OCI-M2 (cell line): ENCODE data around the gene HS1BP3.

Source experiments
- DNase-seq: peaks from one replicate; lab custom pipeline; 2025; ENCODE audit not compliant: unreplicated experiment; lab: John Stamatoyannopoulos, UW

HS1BP3 gene

DNA sequence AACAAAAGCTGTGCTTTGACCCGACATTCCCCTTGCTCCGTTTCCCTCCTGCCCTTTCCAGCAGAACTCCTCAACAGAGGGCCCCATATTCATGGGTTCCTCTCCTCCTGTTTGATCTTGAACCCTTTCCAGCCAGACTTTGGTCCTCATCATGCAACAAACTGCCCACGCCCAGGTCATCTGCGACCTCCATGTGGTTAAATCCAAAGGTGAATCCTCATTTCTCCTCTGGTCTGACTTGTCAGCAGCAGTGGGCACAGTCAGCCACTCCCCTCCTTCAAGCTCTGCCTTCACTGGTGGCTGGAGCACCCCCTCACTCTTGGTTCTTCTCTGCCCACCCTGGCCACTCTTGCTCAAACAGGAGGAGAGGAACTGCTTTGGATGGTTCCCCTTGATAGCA is 2.7 kb downstream of the HS1BP3 start:
- no peak for DNase-seq

DNA sequence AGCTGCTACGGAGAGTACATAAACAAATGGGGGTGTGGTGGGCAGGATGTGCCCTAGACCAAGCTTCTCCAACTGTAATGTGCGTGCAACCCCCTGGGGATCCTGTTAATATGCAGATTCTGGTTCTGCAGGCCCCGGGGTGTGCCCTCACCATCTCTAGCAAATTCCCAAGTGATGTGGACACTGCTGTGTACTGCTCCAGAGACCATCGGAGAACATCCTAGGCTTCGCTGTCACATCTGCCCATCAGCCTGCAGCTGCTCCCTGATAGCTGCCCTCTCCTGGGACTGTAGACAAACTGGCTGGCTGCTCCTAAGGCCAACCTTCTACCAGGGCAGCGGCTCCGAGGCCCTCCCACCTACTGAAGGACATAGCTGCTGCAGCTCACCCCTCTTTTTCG is 3.2 kb downstream of the HS1BP3 start:
- no peak for DNase-seq

DNA sequence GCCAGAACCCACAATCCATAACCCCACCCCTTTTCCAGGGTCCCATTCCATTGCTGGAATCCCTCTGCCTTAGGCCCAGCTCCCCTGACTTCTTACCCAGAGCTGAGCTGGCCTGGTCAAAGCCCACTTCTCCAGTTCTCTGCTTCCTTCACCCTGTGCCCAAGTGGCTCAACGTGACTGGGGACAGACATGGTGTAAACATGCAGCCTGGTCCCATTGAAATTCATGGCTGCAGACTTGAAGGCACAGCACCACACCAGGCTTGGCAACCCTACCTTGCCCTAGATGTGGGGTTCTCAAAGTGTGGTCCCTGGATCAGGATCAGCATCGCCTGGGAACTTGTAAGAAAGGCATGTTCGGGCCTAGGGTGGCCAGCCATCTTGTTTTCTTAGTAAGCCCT is 3.7 kb downstream of the HS1BP3 start:
- no peak for DNase-seq

DNA sequence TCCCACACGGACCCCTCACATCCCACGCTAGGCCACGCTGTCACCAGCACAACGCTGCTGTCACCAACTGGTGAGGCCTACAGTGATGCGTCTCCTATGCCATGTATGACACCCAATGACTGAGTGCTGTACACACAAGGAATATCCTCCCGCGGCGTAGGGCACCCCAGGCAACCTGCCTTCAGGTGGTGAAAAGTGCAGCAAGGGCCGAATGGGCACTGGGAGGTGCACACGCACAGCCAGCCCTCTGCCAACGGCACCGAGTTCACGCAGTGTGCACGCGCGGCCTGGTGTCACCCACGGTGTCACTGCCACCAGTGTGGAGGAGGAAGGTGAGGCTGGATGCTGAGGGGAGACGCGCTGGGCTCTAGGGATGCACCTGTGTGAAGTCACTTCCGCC is 4.5 kb downstream of the HS1BP3 start:
- no peak for DNase-seq

DNA sequence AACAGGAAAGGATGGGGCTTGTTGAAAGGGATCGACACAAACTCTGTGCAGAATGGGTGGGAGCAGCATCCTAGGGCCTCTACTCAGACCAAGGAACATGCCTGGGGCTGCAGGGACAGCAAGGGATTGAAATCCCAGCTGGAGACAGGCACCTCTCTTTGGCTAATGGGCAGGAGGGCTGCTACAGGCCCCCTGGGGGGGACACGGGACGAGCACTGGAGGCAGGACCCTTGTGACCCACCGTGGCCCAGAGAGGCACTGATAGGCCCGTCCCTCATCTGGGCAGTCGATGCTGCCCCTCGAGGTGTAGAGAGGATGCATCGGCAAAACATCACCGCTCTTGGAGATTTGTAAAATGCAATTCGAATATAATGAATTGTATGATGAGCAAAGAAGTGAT is 5.1 kb downstream of the HS1BP3 start:
- no peak for DNase-seq

DNA sequence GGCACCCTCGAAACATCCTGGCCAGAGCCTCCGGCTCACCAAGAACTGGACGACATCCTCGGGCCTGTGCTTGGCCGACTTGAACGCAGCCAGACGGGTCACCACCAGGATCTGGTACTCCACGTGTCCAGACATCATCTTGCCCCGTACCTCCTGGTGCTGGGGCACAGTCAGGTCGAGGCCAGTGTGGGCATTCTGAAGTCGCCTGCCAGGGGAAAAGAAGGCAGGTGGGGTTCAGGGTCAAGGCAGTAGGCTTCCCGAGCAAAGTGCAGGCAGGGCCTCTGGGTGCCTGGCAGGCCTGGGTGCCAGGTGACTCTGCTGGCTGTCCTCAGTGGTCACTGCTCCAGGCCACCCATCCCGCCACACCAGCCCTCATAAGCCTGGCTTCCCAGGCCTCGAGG is 5.6 kb downstream of the HS1BP3 start:
- DNase-seq: no peak

DNA sequence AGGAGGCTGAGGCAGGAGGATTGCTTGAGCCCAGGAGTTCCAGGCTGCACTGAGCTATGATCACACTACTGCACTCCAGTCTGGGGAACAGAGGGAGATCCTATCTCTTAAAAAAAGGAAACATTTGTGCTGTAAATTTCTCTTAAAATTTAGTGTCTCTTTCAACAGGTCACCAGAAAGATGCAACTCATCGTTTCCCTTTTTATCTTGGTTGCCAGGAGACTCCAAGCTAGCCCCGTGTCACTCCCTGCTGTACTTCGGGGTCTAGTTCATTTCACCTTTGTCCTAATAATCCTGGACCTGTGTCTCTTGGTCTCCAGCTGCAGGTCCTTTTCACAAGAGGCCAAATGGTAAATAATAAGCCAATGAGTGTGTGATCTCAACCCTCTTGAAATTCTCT is 7.1 kb downstream of the HS1BP3 start:
- no peak for DNase-seq

DNA sequence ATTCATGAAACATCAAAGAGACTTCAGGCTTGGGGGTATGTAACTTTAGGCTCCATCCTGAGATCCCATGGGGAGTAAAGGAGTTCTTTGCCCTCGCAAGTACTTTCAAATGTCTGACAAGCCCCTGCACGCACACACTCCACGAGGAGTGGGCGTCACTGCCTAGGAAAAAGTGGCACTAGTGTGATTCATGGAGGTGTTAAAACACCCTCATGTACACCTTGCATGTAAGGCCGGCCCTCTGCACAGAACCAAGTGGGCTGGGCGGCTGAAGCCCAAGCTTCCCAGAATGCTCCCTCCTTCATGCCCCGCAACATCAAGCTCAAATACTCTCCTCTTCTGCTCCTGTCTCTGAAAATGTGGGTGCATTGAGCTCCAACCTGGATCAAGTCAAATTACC is 7.8 kb downstream of the HS1BP3 start:
- DNase-seq: no peak

DNA sequence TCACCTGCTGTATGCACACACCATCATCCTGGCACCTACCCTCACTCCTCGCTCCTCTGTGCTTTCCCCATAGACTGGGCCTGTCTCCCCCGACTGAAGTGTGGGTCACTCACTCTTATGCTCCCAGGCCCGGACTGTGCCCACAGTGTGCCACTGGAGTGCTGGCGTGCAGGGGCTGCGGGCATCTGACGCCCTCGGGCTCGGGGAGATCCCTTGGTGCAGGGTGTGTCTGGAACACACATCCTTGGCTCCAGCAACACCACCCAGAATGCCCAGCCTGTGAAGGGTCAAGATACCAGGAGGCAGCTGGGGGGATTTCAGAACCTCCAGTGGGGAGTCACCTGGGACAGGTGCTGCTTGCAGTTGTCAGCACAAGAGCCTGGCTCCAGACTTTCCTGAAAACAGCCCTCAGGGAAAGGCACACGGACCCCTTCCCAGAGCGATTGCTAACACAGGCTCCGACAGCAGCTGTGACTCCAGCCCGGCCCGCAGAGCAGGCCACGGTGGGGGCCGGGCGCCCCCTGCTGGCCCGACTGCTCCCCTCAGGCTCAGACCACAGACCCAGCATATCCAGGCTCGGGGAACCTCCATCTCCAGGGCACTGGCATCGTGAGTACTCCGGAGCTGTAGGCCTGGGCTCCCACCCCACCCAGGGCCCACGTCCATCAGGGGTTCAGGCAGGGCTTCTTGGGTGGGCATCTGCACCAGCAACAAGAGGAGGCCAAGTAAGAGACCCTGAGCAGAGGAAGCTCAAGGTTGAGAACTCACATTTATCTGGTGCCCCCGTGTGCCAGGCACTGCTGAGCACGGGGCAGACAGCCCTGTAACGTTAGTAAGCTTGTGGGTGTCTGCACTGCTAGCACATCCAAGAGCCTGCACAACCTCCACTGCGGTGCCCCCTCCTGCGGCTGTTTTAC is 8.6 kb downstream of the HS1BP3 start:
- DNase-seq: no peak

DNA sequence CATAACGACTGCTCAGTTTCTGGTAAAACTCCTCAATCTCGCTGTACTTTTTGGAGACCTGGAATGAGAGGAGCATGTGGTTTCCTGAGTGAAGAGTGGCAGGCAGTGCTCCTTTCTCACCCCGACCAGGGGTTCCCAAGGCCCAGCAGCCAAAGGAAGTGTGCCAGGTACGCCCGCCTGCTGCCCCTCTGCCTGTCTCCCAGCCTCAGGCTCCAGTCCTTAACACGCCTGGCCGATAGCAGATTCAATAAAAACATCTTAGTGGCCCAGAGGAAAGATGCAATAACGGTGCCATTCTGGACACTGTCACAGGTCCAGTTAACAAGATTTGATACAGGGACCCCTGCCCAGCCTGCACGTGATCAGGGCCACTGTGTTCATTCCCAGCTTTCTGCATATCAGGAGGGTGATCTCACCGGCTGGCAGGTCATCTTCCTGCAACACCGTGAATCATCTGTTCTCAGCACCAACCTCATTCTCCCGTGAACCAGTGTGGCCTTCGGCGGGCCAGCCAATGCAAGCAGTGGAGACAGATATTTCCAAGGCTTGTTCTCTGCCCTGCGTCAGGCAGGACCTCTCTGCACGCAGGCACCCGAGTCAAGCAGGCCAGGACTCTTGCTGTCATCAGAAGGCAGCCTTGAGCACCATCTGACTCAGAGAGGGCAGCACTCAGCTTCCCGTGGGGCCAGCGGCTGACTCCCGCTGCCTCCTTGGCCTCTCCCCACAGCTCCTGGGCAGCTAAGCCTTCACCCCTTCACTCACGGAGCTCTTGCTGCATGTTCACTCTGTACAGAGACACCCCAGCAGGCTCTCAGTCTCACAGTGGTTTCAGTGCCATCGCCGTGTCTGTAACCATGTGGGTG is 9.5 kb downstream of the HS1BP3 start:
- no peak for DNase-seq

DNA sequence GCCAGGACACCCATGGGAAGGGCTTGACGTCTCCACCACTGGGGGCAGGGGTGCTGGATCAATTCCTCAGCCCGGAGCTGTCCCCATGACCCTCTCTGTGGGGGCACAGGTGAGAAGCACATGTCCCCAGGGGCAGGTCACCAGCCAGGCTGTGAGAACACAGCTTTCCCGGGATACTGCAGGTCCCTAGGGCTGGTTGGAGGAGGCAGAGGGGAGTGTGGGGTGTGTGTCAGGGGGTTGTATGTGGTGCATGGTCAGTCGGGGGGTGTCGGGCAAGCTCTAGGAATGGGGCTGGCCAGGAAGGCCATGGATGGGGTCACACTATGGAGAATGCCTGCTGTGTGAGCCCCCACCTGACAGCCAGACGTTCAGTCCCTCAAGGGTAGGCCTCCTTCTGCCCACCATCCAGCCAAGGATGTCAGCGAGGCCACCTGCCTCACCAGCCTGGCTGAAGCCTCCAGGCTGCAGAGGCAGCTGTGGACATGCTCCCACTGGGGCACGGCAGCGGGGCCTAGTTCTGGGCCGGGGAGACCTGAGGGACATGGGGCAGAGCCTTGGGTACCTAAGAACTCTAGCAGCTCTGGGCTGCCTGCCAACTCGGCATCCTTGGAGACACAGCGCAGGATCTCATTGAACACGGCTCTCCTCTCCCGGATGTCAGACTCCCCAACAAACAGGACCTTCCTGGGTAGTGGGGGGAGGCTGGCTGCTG is 10.3 kb downstream of the HS1BP3 start:
- DNase-seq: no peak

DNA sequence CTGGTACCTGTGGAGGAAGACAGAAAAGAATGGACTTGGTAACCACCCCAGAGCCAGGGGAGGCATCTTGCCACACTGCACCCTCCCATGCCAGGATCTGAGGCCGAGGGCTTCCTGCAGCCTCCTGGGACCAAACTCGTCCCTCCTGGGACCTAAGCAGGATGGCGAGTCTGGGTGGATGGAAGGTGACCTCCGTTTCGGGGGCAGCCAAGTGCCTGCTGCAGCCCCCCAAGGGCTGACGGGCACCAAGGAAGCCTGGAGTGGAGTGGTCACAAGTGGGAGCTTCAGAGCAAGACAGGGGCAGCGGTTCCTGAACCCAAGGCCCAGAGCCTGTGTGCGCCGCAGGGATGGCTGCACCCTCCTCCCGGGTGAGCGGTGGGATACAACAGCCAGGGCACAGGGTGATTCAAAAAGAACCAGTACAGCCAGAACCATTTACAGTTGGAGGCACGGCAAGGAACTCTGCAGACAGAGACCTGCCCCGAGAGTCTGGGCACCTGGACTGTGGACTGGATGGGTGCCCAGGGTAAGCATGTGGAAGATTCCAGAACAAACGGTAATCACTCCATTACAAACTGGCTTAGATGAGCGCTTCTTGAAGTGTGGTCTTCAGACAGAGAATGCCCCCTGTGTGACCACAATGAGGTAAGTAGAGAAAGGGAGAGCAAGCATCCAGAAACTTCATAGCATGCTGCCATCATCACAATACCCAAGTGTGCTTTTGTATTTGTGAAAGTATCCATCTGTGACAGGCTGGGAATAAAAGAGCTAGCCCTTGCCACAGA is 12.1 kb downstream of the HS1BP3 start:
- DNase-seq: no peak

DNA sequence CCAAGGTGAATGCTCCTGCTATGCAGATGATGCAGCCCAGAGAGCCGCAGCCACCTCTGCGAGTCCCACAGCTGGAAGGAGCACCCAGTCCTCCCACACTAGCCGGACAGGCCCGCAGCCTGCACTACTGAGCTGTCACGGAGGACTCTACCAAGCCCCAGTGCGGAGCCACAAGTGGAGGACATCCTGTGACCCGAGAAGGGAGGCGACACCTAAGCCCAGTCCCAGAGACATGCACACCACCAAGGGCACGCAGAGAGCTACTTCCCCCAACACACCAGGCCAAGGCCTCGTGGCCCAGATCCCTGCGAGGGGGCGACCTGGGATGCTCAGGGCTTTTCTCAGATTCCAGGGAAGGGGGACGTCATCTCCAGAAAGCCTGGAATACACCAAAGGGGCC is 12.9 kb downstream of the HS1BP3 start:
- no peak for DNase-seq

DNA sequence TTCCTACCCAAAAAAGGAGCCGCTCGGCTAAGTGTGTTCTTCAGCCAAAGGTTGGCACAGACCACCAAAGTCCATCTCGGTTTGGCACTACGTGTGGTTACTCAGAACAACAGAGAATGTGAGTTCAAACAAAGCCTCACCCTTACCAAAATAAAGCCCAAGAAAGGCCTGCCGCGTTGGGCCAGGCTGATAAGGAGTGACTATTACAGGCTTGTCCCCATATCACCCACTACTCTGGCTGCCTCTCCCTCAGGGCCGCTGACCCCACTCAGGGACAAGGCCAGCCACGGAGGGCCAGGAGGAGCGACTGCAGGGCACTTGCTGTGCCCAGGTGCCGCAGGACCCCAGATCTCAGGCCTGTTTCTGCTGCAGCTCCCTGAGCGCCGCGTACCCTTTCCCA is 13.8 kb downstream of the HS1BP3 start:
- no peak for DNase-seq

DNA sequence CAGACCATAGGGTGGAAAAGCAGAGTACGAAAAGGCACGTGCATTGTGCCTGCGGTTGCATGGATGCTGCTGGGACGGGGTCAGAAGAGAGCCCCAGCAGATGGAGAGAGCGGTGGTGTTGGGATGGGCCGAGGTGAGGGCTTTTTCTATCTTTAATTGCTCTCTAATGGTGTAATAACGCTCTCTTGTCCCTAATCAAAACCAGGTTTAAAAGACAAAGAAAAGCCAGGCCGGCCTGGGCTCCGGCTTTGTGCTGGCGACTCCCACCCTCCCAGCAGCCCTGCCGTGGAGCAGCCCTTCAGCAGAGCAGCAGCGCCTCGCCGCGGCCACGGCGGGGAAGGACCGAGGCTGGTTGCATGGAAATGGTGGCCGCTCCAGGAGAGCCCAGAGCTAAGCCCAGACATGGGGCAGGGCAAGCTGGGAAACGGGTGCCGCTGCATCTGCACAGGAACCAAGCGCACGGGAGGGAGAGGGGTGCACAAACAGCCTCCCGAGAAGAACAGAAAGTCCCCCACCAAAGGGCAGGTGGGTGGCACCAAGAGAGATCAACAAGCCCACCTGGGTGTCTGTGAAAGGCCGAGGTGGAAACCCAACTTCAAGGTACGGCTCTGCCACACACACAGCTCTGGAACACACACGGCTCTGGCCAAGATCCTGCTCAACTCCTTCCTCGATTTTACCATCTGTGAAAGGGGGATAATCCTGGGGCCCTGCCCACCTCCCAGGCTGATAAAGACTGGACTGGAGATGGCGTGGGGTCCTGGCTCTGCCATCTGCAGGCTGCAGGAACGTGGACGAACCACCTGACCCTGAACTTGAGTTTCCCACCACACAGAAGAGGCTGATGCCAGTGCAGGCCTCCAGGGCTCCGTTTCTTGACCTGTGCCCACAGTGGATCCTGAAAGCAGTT is 15.0 kb downstream of the HS1BP3 start:
- DNase-seq: peak; percentile 25

DNA sequence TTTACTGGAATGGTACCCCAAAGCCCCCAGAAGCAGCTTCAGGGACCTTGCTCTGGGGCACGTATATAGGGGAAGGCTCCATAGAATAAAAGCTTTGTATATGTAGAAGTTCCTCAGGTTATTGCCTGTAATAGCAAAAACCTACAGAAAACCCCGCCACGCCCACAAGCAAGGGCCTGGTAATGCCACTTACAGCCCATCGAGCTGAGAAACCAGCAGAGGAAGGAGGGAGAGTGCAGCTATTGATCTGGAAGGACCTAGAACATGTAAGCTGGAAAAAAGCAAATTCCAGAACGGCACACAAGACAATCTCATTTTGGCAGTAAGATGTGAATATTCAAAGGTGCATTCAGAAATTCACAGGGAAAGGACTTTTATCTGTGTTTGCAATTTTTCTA is 15.8 kb downstream of the HS1BP3 start:
- DNase-seq: no peak

DNA sequence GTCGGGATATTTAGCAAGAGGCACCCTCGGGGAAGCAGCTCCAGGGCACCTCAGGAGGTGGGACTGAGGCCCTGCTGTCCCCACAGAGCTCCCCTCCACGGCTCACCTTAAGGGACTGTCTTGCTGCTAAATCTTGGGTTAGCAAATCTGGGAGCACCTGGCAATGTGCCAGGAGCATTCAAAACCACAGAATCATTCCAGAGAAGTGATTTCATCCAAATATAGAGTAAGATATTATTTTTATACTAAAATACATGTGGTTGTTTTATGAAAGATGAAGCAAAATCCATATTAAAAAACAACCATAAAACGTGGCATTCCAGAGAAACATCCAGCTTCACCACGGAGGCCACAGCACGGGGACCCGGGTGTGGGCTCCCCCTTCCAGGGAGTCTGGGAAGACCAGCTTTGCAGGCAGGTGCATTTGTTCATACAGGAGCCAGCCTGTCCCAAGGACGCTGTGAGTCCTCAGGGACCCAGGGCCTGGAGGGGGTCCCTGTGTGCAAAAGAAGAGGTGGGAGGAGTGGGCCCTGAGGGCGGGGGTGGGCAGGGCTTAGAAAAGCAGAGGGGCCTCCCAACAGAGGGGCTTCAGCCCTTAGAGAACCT is 16.3 kb downstream of the HS1BP3 start:
- no peak for DNase-seq

DNA sequence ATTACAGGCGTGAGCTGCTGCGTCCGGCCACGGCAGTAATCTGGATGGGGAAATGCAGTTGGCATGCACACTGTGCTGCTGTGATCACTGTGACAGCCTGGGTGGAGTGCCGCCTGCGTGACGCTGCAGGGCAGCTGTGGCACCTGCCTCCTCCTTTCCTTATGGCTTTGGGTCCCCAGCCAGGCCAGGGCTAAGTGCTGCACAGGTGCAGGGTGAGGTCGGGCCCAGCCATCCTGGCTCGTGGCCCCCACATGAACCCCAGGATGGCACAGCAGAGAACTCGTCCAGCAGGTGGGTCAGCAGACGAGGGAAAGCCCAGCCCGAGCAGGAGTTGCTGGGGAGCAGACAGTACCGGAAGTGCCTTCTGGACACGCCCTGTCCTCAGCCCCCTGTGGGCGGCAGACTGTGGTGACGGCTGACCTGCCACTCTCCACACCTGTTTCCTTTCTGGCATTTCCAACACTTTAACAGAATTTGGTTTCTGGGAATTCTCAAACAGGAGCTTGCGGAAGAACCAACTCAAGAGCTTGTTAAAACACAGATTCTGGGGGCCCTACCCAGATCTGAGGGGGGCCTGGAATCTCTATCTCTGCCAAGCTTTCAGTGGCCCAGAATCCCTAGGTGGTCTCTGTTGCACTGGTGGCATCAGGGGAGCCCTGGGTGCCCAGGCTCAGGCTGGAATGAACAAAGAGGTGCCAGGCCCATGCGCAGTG is 16.9 kb downstream of the HS1BP3 start:
- no peak for DNase-seq

DNA sequence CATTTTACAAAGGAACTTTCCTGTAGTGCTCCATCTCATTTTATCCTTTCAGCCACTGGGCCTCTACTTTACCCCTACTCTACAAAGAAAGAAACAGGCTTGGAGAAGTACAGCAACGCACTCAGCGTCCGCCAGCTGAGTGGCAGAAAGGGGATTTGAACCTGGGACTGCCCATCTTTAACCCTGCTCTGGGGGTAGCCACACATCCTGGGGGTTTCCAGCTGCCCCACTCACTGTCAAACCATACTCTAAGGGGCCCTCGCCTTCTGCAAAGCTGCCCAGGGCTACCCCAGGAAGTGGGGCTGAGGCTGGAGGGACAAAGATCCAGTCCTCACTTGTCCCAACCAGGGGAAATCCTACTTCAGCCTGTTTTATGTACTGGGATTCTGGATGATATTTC is 17.9 kb downstream of the HS1BP3 start:
- no peak for DNase-seq
